ENCODE data around the gene SLC15A5.

SLC15A5 gene

GRCh38 chr12:16148938-16149337, 128.5 kb downstream of the SLC15A5 start:
- Mint-ChIP-seq H3K9me3 (no peaks in the 10 kb centered on the region), H3K36me3 (ENCODE audit: low read depth) (no peaks in the 10 kb centered on the region), H3K27me3 (ENCODE audit: low read depth, poor library complexity) (peaks cover 21% of the 10 kb centered on the region)

More at GRCh38 chr12:16148938-16149337, 128.5 kb downstream of the SLC15A5 start:
- TF ChIP-seq, protein P1, sequence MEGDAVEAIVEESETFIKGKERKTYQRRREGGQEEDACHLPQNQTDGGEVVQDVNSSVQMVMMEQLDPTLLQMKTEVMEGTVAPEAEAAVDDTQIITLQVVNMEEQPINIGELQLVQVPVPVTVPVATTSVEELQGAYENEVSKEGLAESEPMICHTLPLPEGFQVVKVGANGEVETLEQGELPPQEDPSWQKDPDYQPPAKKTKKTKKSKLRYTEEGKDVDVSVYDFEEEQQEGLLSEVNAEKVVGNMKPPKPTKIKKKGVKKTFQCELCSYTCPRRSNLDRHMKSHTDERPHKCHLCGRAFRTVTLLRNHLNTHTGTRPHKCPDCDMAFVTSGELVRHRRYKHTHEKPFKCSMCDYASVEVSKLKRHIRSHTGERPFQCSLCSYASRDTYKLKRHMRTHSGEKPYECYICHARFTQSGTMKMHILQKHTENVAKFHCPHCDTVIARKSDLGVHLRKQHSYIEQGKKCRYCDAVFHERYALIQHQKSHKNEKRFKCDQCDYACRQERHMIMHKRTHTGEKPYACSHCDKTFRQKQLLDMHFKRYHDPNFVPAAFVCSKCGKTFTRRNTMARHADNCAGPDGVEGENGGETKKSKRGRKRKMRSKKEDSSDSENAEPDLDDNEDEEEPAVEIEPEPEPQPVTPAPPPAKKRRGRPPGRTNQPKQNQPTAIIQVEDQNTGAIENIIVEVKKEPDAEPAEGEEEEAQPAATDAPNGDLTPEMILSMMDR (IDR thresholded peaks at IDR 0.05) = no peak
- H3K4me1 Mint-ChIP-seq = peaks cover 15% of the 10 kb centered on the region
- DNase-seq = no peak
- no peak overlapping the region for H3K27ac Mint-ChIP-seq
- H3K4me3 Mint-ChIP-seq = no peak overlapping the region

Data from nephron progenitor cell (in vitro differentiated cells).